ENCODE measurements around the gene E2F7. TPM values are rescaled to one million over a fixed set of nuclear protein-coding genes. Genes with fewer than 3 reads are reported as not detected.

The E2F7 gene
- total and polyA plus RNA-seq, 2 of the 8 experiments (the other 6 are each of a cell fraction or from before 2014, with no cell fraction given) = 8.8 to 18.5 TPM

- no peak for DNase-seq (ENCODE audit: low read depth in 1 of 2, low spot score in 2 of 2)
- H3K18ac ChIP-seq (ENCODE audit: extremely low read depth, low read length) = no peak overlapping the region
- no peak overlapping the region for H3K56ac ChIP-seq (replicated peaks; ENCODE audit: insufficient read length, low read depth, low read length)
- H3K4me2 ChIP-seq (ENCODE audit: insufficient read depth in 1 of 2, low read depth in 2 of 2, low read length in 2 of 2) = no peak overlapping the region
- no peak overlapping the region for H2BK120ac ChIP-seq (replicated peaks; ENCODE audit: low read depth, low read length)
- H2AK5ac ChIP-seq (ENCODE audit: low read depth, low read length) = no peak overlapping the region
- H2AFZ ChIP-seq (ENCODE audit: low read length) = no peak overlapping the region
- no peak overlapping the region for H3K14ac ChIP-seq (ENCODE audit: insufficient read length)
- no peaks in the 10 kb centered on the region for H4K20me1 ChIP-seq (replicated peaks in 1 of 2; ENCODE audit: control insufficient read depth in 1 of 2, insufficient read depth in 2 of 2, low read length in 2 of 2)
- H3K23ac ChIP-seq (ENCODE audit: insufficient read length) = no peak overlapping the region
- H2BK20ac ChIP-seq (ENCODE audit: low read length) = no peak overlapping the region
- H3K27me3 ChIP-seq (replicated peaks in 1 of 4; ENCODE audit: control insufficient read depth in 3 of 4, extremely low read depth in 1 of 4, insufficient read depth in 3 of 4, low read length in 3 of 4) = no peaks in the 10 kb centered on the region
- no peaks in the 10 kb centered on the region for H3K4me1 ChIP-seq (replicated peaks in 1 of 4; ENCODE audit: control insufficient read depth in 3 of 4, insufficient read depth in 4 of 4, low read length in 3 of 4)
- no peak overlapping the region for H3K9ac ChIP-seq (replicated peaks in 1 of 4; ENCODE audit: extremely low read depth in 1 of 4, low read depth in 3 of 4, low read length in 3 of 4)
- ChIA-PET CTCF (ENCODE audit: partially characterized antibody) (interaction anchor here (1.0 to 2.2 kb wide), 3 partner anchors 23 to 32 kb away, joined by 3 to 5 read pairs (median 4); no protein-coding TSS in a partner anchor), POLR2A (ENCODE audit: partially characterized antibody) (interaction anchor here (0.9 to 2.0 kb wide), 2 partner anchors 8 to 19 kb away, joined by 3 to 5 read pairs; no protein-coding TSS in a partner anchor)
- no peak overlapping the region for H4K91ac ChIP-seq (replicated peaks; ENCODE audit: insufficient read length, low read length)
- no peak for FAIRE-seq
- H3K27ac ChIP-seq (ENCODE audit: low read depth, low read length) = no peak overlapping the region
- no peak overlapping the region for H2BK15ac ChIP-seq (ENCODE audit: low read length)
- no peak overlapping the region for H4K5ac ChIP-seq (ENCODE audit: insufficient read length, low read depth, low read length)
- no peaks in the 10 kb centered on the region for H3K23me2 ChIP-seq (ENCODE audit: low read depth, low read length)
- peaks cover 24 to 92% (median 64%) of the 10 kb centered on the region in 4 experiments for H3K36me3 ChIP-seq (ENCODE audit: control insufficient read depth in 2 of 4, insufficient read depth in 4 of 4, low read length in 3 of 4)
- H4K8ac ChIP-seq (ENCODE audit: extremely low read depth, insufficient read depth, low read length) = no peak overlapping the region
- no peaks in the 10 kb centered on the region for H3K79me1 ChIP-seq (ENCODE audit: low read depth, low read length)
- H2BK12ac ChIP-seq (ENCODE audit: low read depth, low read length) = no peak overlapping the region
- no peaks in the 10 kb centered on the region for H3K79me2 ChIP-seq (ENCODE audit: control insufficient read depth in 1 of 2, insufficient read depth in 2 of 2, low read length in 2 of 2)
- no peaks in the 10 kb centered on the region for H3K9me3 ChIP-seq (ENCODE audit: insufficient read depth in 2 of 2, low read depth in 1 of 2, low read length in 1 of 2)
- WGBS, 2 experiments (ENCODE audit: extremely low coverage in 1 of 2, insufficient coverage in 1 of 2, insufficient read length in 1 of 2, insufficient replicate concordance in 2 of 2, low coverage in 1 of 2, low lambda C conversion rate in 2 of 2, missing lambda C conversion rate in 1 of 2) = 92% methylated on average over 8 of the region's 8 CpGs; no CpG with 5 or more reads in 1 of the 2 experiments
- H3K4me3 ChIP-seq (ENCODE audit: extremely low read depth in 1 of 4, insufficient read depth in 2 of 4, low read depth in 3 of 4, low read length in 4 of 4) = no peak overlapping the region
- no peak overlapping the region for H3K4ac ChIP-seq (replicated peaks; ENCODE audit: insufficient read length, low read depth, low read length)
- H2BK5ac ChIP-seq (ENCODE audit: low read depth, low read length) = no peak overlapping the region
- TF ChIP-seq YY1 (IDR thresholded peaks at IDR 0.05; ENCODE audit: low read depth, low read length) = no peak
- no peak for TF ChIP-seq ZNF274 (IDR thresholded peaks at IDR 0.05; ENCODE audit: borderline replicate concordance, extremely low read depth, low read length)
- TF ChIP-seq SP1 (IDR thresholded peaks at IDR 0.05; ENCODE audit: low read depth, low read length) = no peak
- no peak for TF ChIP-seq JUN (IDR thresholded peaks at IDR 0.05; ENCODE audit: low read depth, low read length)
- no peak for TF ChIP-seq TEAD4 (IDR thresholded peaks at IDR 0.05; ENCODE audit: low read depth, low read length)
Measured at GRCh38 chr12:77042833-77043232, 22.5 kb downstream of the E2F7 start.

All from H1 (cell line).